ENCODE data around the gene PPM1D.

DNA sequence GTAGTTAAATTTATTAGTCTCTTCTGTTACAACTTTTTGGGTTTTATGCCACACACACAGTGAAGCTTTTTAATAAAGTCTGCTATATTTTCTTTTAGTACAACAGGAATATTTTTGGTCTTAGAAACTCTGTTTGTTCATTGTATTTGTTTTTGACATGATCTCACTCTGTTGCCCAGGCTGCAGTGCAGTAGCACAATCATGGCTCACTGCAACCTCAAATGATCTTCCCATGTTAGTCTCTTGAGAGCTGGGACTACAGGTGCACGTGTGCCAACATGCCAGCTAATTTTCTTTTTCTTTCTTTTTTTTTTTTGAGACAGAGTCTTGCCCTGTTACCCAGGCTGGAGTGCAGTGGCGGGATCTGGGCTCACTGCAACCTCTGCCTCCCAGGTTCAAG lies 27.1 kb downstream of the PPM1D start:
- TF ChIP-seq, protein P1, sequence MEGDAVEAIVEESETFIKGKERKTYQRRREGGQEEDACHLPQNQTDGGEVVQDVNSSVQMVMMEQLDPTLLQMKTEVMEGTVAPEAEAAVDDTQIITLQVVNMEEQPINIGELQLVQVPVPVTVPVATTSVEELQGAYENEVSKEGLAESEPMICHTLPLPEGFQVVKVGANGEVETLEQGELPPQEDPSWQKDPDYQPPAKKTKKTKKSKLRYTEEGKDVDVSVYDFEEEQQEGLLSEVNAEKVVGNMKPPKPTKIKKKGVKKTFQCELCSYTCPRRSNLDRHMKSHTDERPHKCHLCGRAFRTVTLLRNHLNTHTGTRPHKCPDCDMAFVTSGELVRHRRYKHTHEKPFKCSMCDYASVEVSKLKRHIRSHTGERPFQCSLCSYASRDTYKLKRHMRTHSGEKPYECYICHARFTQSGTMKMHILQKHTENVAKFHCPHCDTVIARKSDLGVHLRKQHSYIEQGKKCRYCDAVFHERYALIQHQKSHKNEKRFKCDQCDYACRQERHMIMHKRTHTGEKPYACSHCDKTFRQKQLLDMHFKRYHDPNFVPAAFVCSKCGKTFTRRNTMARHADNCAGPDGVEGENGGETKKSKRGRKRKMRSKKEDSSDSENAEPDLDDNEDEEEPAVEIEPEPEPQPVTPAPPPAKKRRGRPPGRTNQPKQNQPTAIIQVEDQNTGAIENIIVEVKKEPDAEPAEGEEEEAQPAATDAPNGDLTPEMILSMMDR (IDR thresholded peaks at IDR 0.05): no peak
- no peak for TF ChIP-seq POLR2A (IDR thresholded peaks at IDR 0.05)

Data from thyroid gland (tissue), 4 donors.